Ammon's horn (tissue), 1 donor: ENCODE measurements around the gene RAB11FIP2.

Experiments
- DNase-seq: peaks from one replicate; pipeline ENCODE4 v3.0.0-alpha.2; 2016; ENCODE audit warnings: low spot score

Gene RAB11FIP2

GRCh38 chr10:117980755-117981702 is 65.7 kb downstream of the RAB11FIP2 start:
- no peak for DNase-seq

GRCh38 chr10:117980216-117980615 is 66.5 kb downstream of the RAB11FIP2 start:
- DNase-seq: no peak

GRCh38 chr10:117972168-117972837 is 74.4 kb downstream of the RAB11FIP2 start:
- no peak for DNase-seq

GRCh38 chr10:117970962-117971361 is 75.8 kb downstream of the RAB11FIP2 start:
- DNase-seq: no peak

GRCh38 chr10:117969592-117969991 is 77.1 kb downstream of the RAB11FIP2 start:
- no peak for DNase-seq

GRCh38 chr10:117968354-117969182 is 78.2 kb downstream of the RAB11FIP2 start:
- no peak for DNase-seq

DNA sequence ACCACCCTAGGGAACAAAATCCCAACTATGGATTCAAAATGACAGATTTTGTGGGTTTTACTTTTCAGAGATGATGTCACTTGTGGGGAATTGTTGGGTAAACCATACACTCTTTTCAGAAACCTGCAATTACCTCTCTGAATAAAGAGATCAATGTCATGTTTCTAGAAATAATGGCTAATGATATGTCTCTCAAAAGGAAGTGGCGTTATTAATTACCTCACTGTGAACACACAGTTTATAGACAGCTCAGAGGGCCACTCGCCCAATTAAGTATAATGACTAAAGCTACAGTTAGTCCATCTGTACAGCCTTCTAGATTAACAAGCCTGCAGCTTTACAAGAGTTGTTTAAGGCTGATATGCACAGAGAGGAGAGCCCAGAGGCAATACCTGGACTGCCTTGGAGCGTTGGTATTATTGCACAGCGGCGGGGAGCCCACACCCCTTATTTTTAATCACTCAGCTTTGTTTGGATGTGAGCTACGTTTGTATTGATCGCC is 79.5 kb downstream of the RAB11FIP2 start:
- no peak for DNase-seq

GRCh38 chr10:117965984-117966383 is 80.8 kb downstream of the RAB11FIP2 start:
- no peak for DNase-seq

GRCh38 chr10:117964536-117964935 is 82.2 kb downstream of the RAB11FIP2 start:
- DNase-seq: no peak

- no peak for DNase-seq
Observed at GRCh38 chr10:117960345-117960935, 86.3 kb downstream of the RAB11FIP2 start.

DNA sequence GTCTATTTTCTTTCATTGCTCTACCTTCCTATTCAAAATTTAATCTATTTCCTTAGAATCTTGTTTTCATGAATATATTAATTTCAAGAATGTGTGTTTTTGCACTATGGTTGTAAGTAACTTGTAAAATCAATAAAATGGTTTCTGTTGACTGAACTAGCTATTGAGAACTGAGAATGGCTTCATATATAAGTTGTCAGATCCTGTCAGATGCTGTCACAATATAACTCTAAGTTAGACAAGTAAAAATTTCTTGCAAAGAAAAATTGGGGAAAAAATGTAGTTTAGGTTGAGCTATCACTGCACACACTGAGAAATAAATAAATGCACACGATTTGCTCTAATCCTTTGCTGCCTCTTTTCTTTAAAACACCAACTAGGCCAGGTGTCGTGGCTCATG is 89.8 kb downstream of the RAB11FIP2 start:
- no peak for DNase-seq

- no peak for DNase-seq
Observed at GRCh38 chr10:117955176-117955575, 91.6 kb downstream of the RAB11FIP2 start.
